HG03045 (cell line): Measurements from ENCODE around the gene GLB1L3.
"Not testable (repeated sequence)": the region's sequence is repeated elsewhere in the genome, so short reads cannot be mapped to it uniquely, and the experiment has no call there.

Experiments used
- ATAC-seq: cut with Tn5 transposase; IDR thresholded peaks from one replicate; pipeline ENCODE4 v1.9.1; 2021; ENCODE audit warnings: mild to moderate bottlenecking, moderate library complexity; ENCODE audit not compliant: unreplicated experiment

Gene GLB1L3

DNA sequence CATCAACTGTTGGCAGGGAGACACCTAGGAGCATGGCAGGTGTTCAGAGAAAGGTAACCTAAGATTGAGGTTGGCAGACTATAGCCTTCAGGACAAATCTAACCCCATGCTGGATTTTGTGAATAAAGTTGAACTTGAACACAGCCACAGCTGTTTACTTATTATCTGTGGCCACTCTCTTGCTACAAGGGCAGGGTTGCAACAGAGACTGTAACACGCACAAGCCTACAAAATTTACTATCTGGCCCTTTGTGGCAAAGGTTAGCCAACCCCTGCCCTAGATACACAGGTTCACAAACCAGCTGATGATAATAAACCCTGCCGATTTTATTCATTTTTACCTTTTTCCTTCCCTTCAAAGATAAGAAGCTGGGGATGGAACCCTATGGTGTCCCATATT, 25.5 kb upstream of the GLB1L3 start:
- no peak for ATAC-seq

GRCh38 chr11:134252346-134253187, 23.6 kb upstream of the GLB1L3 start:
- peak; percentile 30 for ATAC-seq

DNA sequence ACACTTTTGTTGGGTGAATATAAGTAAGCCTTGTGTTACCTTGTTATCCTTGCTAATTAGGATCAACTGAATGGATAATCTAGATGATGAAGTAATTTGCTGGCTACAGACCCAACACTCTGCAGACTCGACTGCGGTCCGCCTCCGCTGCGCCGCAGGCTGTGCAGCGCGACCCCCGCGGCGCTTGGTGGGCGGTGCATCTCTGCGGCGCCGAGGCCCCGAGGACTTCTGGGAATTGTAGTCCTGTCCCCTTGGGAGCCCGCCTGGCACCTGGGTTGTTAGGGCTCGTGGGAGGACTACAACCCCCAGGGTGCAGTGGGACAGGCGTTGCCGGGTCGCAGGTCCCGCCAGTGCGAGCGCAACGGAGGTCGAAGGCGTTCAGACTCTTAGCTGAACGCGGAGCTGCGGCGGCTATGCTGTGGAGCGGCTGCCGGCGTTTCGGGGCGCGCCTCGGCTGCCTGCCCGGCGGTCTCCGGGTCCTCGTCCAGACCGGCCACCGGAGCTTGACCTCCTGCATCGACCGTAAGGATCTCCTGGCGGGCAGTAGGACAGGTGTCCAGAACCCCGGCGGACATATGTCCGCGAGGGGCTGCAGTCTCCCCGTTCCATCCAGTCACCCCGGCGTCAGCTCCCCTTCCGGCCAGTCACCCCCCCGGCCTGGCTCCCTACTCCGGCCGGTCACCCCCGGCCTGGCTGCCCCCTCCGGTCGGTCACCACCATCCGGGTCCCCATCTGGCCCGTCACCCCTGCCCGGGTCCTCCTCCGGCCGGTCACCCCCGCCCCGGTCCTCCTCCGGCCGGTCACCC, 22.8 kb upstream of the GLB1L3 start, which contains the start of the genes ACAD8 and THYN1:
TSS of gene ACAD8 (plus strand) at position 381 of the 806 bp plus-strand sequence. CDS start at position 414, 33 bp downstream.
TSS of gene THYN1 (minus strand) at position 165 of the 806 bp plus-strand sequence. CDS start 470 bp downstream, outside the sequence.
- peak; percentile 99 for ATAC-seq

- no peak for ATAC-seq
These were observed 21.6 kb upstream of the GLB1L3 start for GRCh38 chr11:134254433-134255183.

- not testable (repeated sequence) for ATAC-seq
These were observed 21.0 kb upstream of the GLB1L3 start for GRCh38 chr11:134255184-134255561.

GRCh38 chr11:134257101-134257500, 19.1 kb upstream of the GLB1L3 start:
- ATAC-seq: no peak

DNA sequence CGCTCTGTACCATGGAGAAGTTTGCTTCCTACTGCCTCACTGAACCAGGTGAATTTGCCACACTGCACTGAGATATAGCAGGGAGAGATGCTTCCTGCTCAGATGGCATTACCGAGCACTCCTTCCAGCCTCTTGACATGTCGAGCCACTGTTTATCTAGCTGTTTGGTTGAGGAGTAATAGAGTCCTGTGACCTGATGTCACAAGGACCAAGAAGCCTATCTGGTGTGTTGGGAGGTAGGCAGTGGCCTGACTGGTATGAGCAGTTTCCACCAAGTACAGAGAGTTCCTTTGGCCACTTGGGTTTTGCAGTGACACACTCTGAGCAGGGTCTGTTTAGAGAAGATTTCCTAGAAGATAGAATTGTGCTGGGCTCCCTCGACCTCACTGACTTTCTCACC, 17.6 kb upstream of the GLB1L3 start:
- ATAC-seq: no peak

GRCh38 chr11:134260503-134260902, 15.7 kb upstream of the GLB1L3 start:
- no peak for ATAC-seq

DNA sequence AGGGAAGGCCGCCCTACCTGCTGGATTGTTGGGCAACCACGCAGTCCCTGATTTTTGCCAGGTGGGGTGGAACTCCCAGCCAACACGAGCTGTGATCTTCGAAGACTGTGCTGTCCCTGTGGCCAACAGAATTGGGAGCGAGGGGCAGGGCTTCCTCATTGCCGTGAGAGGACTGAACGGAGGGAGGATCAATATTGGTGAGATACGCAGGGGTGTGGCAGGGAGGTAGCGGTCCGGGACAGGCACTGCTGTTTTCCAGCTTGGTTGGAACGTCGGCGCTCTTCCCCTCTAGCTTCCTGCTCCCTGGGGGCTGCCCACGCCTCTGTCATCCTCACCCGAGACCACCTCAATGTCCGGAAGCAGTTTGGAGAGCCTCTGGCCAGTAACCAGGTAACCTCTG, 15.2 kb upstream of the GLB1L3 start:
- no peak for ATAC-seq

- ATAC-seq: no peak
These were observed 14.3 kb upstream of the GLB1L3 start for GRCh38 chr11:134261626-134262488.

GRCh38 chr11:134264966-134265764, 11.0 kb upstream of the GLB1L3 start:
- ATAC-seq: no peak

DNA sequence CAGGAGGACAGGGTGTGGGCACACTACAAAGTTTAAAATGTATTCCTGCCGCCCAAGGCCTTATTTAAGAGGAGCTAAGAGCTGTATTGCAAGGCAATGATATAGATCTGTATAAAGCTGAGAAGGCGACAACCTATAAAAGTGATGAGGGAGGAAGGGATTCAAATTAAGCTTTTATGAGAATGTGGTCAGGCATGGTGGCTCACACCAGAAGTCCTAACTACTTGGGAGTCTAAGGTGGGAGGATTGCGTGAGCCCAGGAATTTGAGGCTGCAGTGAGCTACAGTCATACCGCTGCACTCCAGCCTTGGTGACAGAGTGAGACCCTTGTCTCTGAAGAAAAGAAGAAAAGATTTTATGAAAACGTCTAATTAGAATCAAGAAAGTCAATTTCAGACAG, 9.7 kb upstream of the GLB1L3 start:
- no peak for ATAC-seq

DNA sequence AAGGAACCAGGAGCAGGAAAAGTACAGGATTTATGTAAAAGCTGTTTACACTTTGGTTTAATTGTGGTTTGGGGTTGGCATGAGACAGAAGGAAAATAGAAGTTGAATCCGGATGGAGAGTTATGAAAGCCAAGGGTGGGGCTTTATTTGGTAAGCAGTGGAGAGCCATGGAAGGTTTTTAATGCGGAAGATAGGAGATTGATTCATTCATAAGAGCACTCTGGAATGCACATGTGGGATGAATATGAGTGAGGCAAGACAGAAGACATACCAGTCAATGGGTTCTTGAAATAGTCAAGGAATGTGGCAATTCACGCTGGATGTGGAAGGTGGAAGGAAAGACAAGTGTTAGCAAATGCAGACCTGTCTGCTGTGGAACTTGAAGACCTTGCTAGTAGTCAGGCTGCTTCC, 9.3 kb upstream of the GLB1L3 start:
- no peak for ATAC-seq

DNA sequence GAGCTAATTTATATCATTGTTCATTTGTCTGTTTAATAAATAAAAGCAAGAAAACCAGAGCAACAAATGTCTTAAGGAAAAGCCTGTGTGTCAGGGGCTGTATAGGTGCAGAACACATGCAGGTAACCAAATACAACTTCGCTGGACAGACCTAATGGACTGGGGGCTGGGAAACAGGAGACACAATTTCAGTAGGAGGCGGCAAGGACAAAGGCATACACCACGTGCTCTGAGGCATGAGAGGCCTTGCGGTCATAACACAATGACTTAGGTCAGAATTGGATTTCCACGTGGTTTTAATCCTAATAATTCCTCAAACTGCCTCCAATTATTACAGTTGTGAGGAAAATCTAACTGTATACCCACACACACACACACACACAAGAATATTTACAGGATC, 8.7 kb upstream of the GLB1L3 start:
- no peak for ATAC-seq

DNA sequence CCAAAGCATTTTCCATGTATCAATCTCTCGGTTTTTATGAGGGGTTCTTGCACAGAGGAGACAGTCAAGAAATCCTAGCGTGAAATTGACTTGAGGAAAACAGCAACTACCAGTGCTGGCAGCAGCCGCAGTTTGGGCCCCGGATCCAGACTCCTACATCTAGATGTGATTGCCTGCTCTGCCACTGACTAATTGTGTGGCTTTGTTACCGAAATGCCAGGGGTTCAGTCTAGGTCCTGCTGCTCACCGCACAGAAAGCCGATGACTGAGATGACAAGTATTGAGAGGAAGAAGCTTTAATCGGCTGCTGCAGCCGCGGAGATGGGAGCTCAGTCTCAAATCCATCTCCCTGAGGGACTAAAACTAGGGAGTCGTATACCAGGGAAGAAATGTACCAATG, 8.2 kb upstream of the GLB1L3 start:
- no peak for ATAC-seq

DNA sequence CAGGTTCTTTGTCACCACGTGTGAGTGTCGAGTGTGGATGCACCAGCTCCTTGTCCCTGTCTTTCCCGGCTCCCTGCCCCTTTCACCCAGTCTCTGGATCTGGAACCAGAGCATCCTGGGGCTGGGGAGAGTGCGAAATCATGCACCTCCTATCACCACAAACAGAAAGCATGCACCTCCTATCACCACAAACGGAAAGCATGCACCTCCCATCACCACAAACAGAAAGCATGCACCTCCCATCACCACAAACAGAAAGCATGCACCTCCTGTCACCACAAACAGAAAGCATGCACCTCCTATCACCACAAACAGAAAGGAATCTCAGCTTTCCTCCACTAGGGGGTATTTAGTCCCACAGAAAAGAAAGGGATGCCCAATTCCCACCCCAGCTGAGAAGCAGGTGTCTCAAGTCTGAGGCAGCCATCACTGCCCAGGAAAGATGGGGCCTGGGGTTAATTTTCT, 5.9 kb upstream of the GLB1L3 start:
- ATAC-seq: no peak

DNA sequence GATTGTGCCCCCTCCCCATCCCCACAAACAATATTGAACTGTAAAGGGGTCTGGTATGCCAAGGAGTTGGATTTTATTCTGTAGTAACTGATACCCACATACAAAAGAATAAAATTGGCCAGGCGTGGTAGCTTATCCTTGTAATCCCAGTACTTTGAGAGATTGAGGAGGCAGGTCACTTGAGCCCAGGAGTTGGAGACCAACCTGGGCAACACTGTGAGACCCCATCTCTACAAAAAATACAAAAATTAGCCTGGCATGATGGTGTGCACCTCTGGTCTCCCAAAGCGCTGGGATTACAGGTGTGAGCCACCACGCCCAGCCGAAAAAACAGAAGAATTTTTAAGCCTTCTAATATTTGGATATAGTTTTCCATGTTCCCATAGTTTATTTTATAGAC, 4.2 kb upstream of the GLB1L3 start:
- no peak for ATAC-seq

GRCh38 chr11:134272381-134273316, 3.5 kb upstream of the GLB1L3 start:
- ATAC-seq: no peak
